Caco-2 (cell line): Measurements from ENCODE around the gene PDLIM4. TPM values are rescaled to one million over a fixed set of nuclear protein-coding genes. Genes with fewer than 3 reads are reported as not detected.

Experiments used
- BruUV-seq: library from RNA; stranded (reverse); fragments of 400-500 nt; replicated peaks from 2 replicates; lab custom pipeline; 2021; lab: Mats Ljungman, UMichigan
- CTCF ChIA-PET: fragments of 300-600 bp; sonication (Branson Sonifier 250); formaldehyde crosslinking; loops from one replicate; lab custom pipeline; 2022; ENCODE audit warnings: antibody characterized with exemption; lab: Charles Lee
- POLR2A ChIA-PET: fragments of 300-600 bp; sonication (Branson Sonifier 250); formaldehyde crosslinking; loops from one replicate; lab custom pipeline; 2022; ENCODE audit warnings: antibody characterized with exemption; lab: Charles Lee
- DNase-seq, 2 experiments: peaks; one replicate each; pipeline versions ENCODE4 v3.0.0 to v3.0.0-alpha.2; 2020 to 2022
- H3K27me3 ChIP-seq: replicated peaks from 2 replicates; pipeline ENCODE4 v1.6.0; 2011; ENCODE audit warnings: low read length; ENCODE audit not compliant: control insufficient read depth, insufficient read depth
- H3K36me3 ChIP-seq: 2 replicates; pipeline ENCODE4 v1.5.1; 2011; ENCODE audit warnings: low read length; ENCODE audit not compliant: control insufficient read depth, insufficient read depth
- H3K4me1 ChIP-seq: fragments of 250-450 bp; sonication (Bioruptor Pico); 2 replicates; pipeline ENCODE4 v1.5.1; 2020; ENCODE audit warnings: mild to moderate bottlenecking
- H3K4me3 ChIP-seq: 2 replicates; pipeline ENCODE4 v1.5.1; 2011; ENCODE audit warnings: low read depth, mild to moderate bottlenecking, control low read depth, low read length
- H3K9me3 ChIP-seq: fragments of 250-450 bp; sonication (Bioruptor Pico); 2 replicates; pipeline ENCODE4 v1.5.1; 2020; ENCODE audit warnings: mild to moderate bottlenecking, moderate library complexity
- H3K27ac Mint-ChIP-seq: one replicate; pipeline ENCODE4 v1.8.0; 2022; ENCODE audit warnings: mixed read lengths; ENCODE audit not compliant: unreplicated experiment
- H3K27me3 Mint-ChIP-seq: one replicate; pipeline ENCODE4 v1.8.0; 2022; ENCODE audit warnings: mixed read lengths; ENCODE audit not compliant: insufficient read depth, unreplicated experiment
- H3K36me3 Mint-ChIP-seq: one replicate; pipeline ENCODE4 v1.8.0; 2022; ENCODE audit warnings: mild to moderate bottlenecking, mixed read lengths; ENCODE audit not compliant: insufficient read depth, unreplicated experiment
- H3K4me1 Mint-ChIP-seq: one replicate; pipeline ENCODE4 v1.8.0; 2022; ENCODE audit warnings: low read depth, mixed read lengths; ENCODE audit not compliant: unreplicated experiment
- H3K4me3 Mint-ChIP-seq: one replicate; pipeline ENCODE4 v1.8.0; 2022; ENCODE audit warnings: mild to moderate bottlenecking, moderate library complexity, mixed read lengths; ENCODE audit not compliant: unreplicated experiment
- H3K9me3 Mint-ChIP-seq: one replicate; pipeline ENCODE4 v1.8.0; 2022; ENCODE audit warnings: mixed read lengths; ENCODE audit not compliant: unreplicated experiment
- CTCF ChIP-seq, 2 experiments: fragments of 200-600 bp in 1 of 2; IDR thresholded peaks; 1 replicate in 1 of 2; 2 replicates in 1 of 2; pipeline versions ENCODE4 v1.5.1 to v1.8.0; 2011 to 2022; ENCODE audit warnings: antibody characterized with exemption in 1 of 2, control low read depth in 1 of 2, inconsistent platforms in 1 of 2, low read depth in 1 of 2, low read length in 1 of 2, mild to moderate bottlenecking in 1 of 2, moderate library complexity in 1 of 2; ENCODE audit not compliant: insufficient read depth in 1 of 2, severe bottlenecking in 1 of 2, unreplicated experiment in 1 of 2
- intact Hi-C: fragments of 100-400 bp; cut with micrococcal nuclease; formaldehyde crosslinking; loops from one replicate; pipeline ENCODE4 v1.10.0; 2022; ENCODE audit not compliant: unreplicated experiment
- total RNA-seq: library from RNA; stranded (reverse); gene quantifications from 2 replicates; pipeline ENCODE4 v1.2.3, GENCODE V29; 2022

The PDLIM4 gene
- total RNA-seq, 1 experiment from 2014 or later = not detected

- Mint-ChIP-seq H3K4me3 (no peak overlapping the region), H3K27ac (no peak overlapping the region), H3K27me3 (no peaks in the 10 kb centered on the region), H3K36me3 (no peaks in the 10 kb centered on the region), H3K4me1 (peaks cover 5% of the 10 kb centered on the region), H3K9me3 (no peaks in the 10 kb centered on the region)
- CTCF ChIA-PET = no interaction called here
- BruUV-seq = no TSS peak
- Histone ChIP-seq H3K27me3 (no peaks in the 10 kb centered on the region), H3K4me3 (no peak overlapping the region), H3K36me3 (no peaks in the 10 kb centered on the region), H3K4me1 (peaks cover 5% of the 10 kb centered on the region; the same call in 1 of the 2 replicates), H3K9me3 (no peaks in the 10 kb centered on the region; the same call in 1 of the 2 replicates)
- POLR2A ChIA-PET = no interaction called here
- intact Hi-C loops = no loop called here
- TF ChIP-seq CTCF (IDR thresholded peaks at IDR 0.05; ENCODE audit: insufficient read depth in 1 of 2, low read depth in 1 of 2, low read length in 1 of 2, severe bottlenecking in 1 of 2, unreplicated experiment in 1 of 2) = no peak
- DNase-seq = no peak
Measured at GRCh38 chr5:132223861-132224260, 33.6 kb upstream of the PDLIM4 start.

- no peak overlapping the region for H3K4me3 ChIP-seq
- Mint-ChIP-seq H3K4me1 (peaks cover 5% of the 10 kb centered on the region), H3K27ac (no peak overlapping the region), H3K9me3 (no peaks in the 10 kb centered on the region), H3K27me3 (no peaks in the 10 kb centered on the region), H3K4me3 (no peak overlapping the region), H3K36me3 (no peaks in the 10 kb centered on the region)
- ChIA-PET POLR2A (no interaction called here), CTCF (interaction anchor here (1.1 kb wide), 1 partner anchor 68 kb away, joined by 3 read pairs; no protein-coding TSS in a partner anchor)
- H3K4me1 ChIP-seq = peaks cover 5% of the 10 kb centered on the region; the same call in 1 of the 2 replicates
- TF ChIP-seq CTCF (IDR thresholded peaks at IDR 0.05; ENCODE audit: insufficient read depth in 1 of 2, low read depth in 1 of 2, low read length in 1 of 2, severe bottlenecking in 1 of 2, unreplicated experiment in 1 of 2) = no peak
- no TSS peak for BruUV-seq
- peak in 1 of 2 experiments; percentile 13 for DNase-seq
- H3K27me3 ChIP-seq = no peaks in the 10 kb centered on the region
- no peaks in the 10 kb centered on the region for H3K36me3 ChIP-seq
- intact Hi-C loops = loop anchor here (5.0 kb wide), 1 partner anchor 143 kb away; the partner anchor contains the start of gene SLC22A5
- no peaks in the 10 kb centered on the region; the same call in 1 of the 2 replicates for H3K9me3 ChIP-seq
Measured at GRCh38 chr5:132224716-132225115, 32.8 kb upstream of the PDLIM4 start.

- H3K27ac Mint-ChIP-seq = no peak overlapping the region
- no peaks in the 10 kb centered on the region for H3K27me3 Mint-ChIP-seq
- H3K27me3 ChIP-seq = no peaks in the 10 kb centered on the region
- no TSS peak for BruUV-seq
- no peaks in the 10 kb centered on the region for H3K36me3 Mint-ChIP-seq
- no peak for TF ChIP-seq CTCF (IDR thresholded peaks at IDR 0.05; ENCODE audit: insufficient read depth in 1 of 2, low read depth in 1 of 2, low read length in 1 of 2, severe bottlenecking in 1 of 2, unreplicated experiment in 1 of 2)
- H3K4me1 Mint-ChIP-seq = peaks cover 5% of the 10 kb centered on the region
- H3K9me3 Mint-ChIP-seq = no peaks in the 10 kb centered on the region
- CTCF ChIA-PET = interaction anchor here (1.1 kb wide), 1 partner anchor 68 kb away, joined by 3 read pairs; no protein-coding TSS in a partner anchor
- no peak overlapping the region for H3K4me3 ChIP-seq
- POLR2A ChIA-PET = no interaction called here
- no peaks in the 10 kb centered on the region for H3K36me3 ChIP-seq
- DNase-seq = peak in 1 of 2 experiments; percentile 16
- peak overlapping the region; percentile 16 for H3K4me3 Mint-ChIP-seq
- peaks cover 5% of the 10 kb centered on the region; the same call in 1 of the 2 replicates for H3K4me1 ChIP-seq
- intact Hi-C loops = loop anchor here (2.0 to 5.0 kb wide), 2 partner anchors 53 to 142 kb away; partner anchors contain the start of gene SLC22A5
- H3K9me3 ChIP-seq = no peaks in the 10 kb centered on the region; the same call in 1 of the 2 replicates
Measured at GRCh38 chr5:132225165-132226032, 32.1 kb upstream of the PDLIM4 start.
